Lung (tissue), 12 donors: Measurements from ENCODE around the gene HEPACAM. TPM values are rescaled to one million over a fixed set of nuclear protein-coding genes. Genes with fewer than 3 reads are reported as not detected.
A peak's percentile ranks its signal among the peaks of the same experiment; 100 is the strongest.

Source experiments
- ATAC-seq: fragments of 200-7000 bp; cut with Tn5 transposase; one replicate; pipeline ENCODE4 v1.9.1; 2020; ENCODE audit warnings: moderate number of reproducible peaks; ENCODE audit not compliant: insufficient read depth, low FRiP score
- DNase-seq, 3 donors: peaks; one replicate each; pipeline ENCODE4 v3.0.0-alpha.2; 2013 to 2017
- H3K27ac ChIP-seq, 2 donors: one replicate each; pipeline ENCODE4 v1.5.1; 2013; ENCODE audit warnings: mild to moderate bottlenecking in 2 of 2, moderate library complexity in 2 of 2, control low read depth in 1 of 2, inconsistent platforms in 1 of 2, low read depth in 1 of 2, low read length in 1 of 2
- H3K27me3 ChIP-seq, 3 donors: one replicate each; pipeline ENCODE4 v1.5.1; 2013; ENCODE audit warnings: low read length in 2 of 3; ENCODE audit not compliant: control insufficient read depth in 3 of 3, insufficient read depth in 3 of 3
- H3K36me3 ChIP-seq, 4 donors: one replicate each; pipeline ENCODE4 v1.5.1; 2013; ENCODE audit warnings: low read length in 4 of 4, mild to moderate bottlenecking in 1 of 4, moderate library complexity in 1 of 4; ENCODE audit not compliant: control insufficient read depth in 4 of 4, insufficient read depth in 4 of 4
- H3K4me1 ChIP-seq, 5 donors: one replicate each; pipeline ENCODE4 v1.5.1; 2013; ENCODE audit warnings: low read length in 5 of 5, mild to moderate bottlenecking in 2 of 5, moderate library complexity in 1 of 5; ENCODE audit not compliant: control insufficient read depth in 5 of 5, insufficient read depth in 5 of 5
- H3K4me3 ChIP-seq: one replicate; pipeline ENCODE4 v1.5.1; 2013; ENCODE audit warnings: mild to moderate bottlenecking, control low read depth, moderate library complexity
- H3K9ac ChIP-seq, 2 donors: one replicate each; pipeline ENCODE4 v1.5.1; 2013; ENCODE audit warnings: low read length in 2 of 2, control low read depth in 1 of 2; ENCODE audit not compliant: insufficient read depth in 1 of 2
- H3K9me3 ChIP-seq, 4 donors: one replicate each; pipeline ENCODE4 v1.5.1; 2013; ENCODE audit warnings: low read length in 3 of 4, mild to moderate bottlenecking in 1 of 4, moderate library complexity in 1 of 4; ENCODE audit not compliant: control insufficient read depth in 4 of 4, insufficient read depth in 3 of 4
- WGBS, 2 donors: extraction: QIAGEN DNeasy Blood & Tissue Kit; methylation state at CpG; one replicate each; pipeline ENCODE4 v1.1.7; 2013; 5-methylcytosine and 5-hydroxymethylcytosine counted together
- polyA plus RNA-seq, 2 donors: library from polyadenylated mRNA; stranded (reverse); fragments of 200-250 nt; gene quantifications; one replicate each; pipeline ENCODE4 v1.2.1, GENCODE V29; 2013
- total RNA-seq, 2 donors: library from RNA; depleted of rRNA in 1 of 2; stranded (reverse); fragments of >200 nt in 1 of 2; gene quantifications; one replicate each; pipeline ENCODE4 v1.2.1, GENCODE V29; 2014 to 2021
- TF ChIP-seq, protein P1 (sequence below): IDR thresholded peaks from 2 replicates; pipeline ENCODE4 v1.5.1; 2012; ENCODE audit warnings: mild to moderate bottlenecking; ENCODE audit errors: control extremely low read depth, extremely low read depth
- donor health status: control.
- donor health status: control.
- donor health status: Bipolar disorder and iron deficiency.
- donor health status: healthy.
- donor health status: DM: yes; HTN: yes; CAD: no.

The HEPACAM gene
- total and polyA plus RNA-seq, 4 donors: 0.02 TPM; not detected in 3

DNA sequence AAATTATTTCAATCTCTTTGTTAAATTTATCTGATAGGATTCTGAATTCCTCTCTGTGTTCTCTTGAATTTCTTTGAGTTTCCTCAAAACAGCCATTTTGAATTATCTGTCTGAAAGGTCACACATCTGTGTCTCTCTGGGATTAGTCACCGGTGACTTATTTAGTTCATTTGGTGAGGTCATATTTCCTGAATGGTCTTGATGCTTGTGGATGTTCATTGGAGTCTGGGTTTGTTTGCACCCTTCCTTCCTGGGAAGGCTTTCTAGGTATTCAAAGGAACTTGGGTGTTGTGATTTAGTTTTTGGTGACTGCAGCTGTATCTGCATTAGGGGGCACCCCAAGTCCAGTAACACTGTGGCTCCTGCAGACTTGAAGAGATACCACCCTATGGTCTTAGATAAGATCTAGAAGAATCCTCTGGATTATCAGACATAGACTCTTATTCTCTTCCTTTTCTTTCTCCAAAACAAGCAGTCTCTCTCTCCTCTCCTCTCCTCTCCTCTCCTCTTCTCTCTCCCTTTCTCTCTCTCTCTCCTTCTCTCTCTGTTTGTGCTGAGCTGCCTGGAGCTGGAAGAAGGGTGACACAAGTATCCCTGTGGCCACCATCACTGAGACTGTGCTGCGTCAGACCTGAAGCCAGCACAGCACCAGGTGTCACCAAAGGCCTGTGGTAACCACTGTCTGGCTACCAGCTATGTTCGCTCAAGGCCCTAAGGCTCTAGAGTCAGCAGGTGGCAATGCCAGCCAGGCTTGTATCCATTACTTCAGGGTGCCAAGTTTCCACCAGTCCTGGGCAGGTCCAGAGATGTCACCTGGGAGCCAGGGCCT lies 20.1 kb downstream of the HEPACAM start:
- Histone ChIP-seq H3K9ac (no peak overlapping the region), H3K27ac (no peak overlapping the region), H3K9me3 (peaks cover 0 to 4% (median under 1%) of the 10 kb centered on the region in 4 donors), H3K27me3 (no peaks in the 10 kb centered on the region), H3K36me3 (no peaks in the 10 kb centered on the region), H3K4me1 (peaks cover 0 to 16% (median 13%) of the 10 kb centered on the region in 5 donors), H3K4me3 (no peak overlapping the region)
- DNase-seq (no peak), ATAC-seq (no peak)
- WGBS, 2 donors: 78 to 83% methylated on average over 3 of the region's 3 CpGs
- TF ChIP-seq, protein P1, sequence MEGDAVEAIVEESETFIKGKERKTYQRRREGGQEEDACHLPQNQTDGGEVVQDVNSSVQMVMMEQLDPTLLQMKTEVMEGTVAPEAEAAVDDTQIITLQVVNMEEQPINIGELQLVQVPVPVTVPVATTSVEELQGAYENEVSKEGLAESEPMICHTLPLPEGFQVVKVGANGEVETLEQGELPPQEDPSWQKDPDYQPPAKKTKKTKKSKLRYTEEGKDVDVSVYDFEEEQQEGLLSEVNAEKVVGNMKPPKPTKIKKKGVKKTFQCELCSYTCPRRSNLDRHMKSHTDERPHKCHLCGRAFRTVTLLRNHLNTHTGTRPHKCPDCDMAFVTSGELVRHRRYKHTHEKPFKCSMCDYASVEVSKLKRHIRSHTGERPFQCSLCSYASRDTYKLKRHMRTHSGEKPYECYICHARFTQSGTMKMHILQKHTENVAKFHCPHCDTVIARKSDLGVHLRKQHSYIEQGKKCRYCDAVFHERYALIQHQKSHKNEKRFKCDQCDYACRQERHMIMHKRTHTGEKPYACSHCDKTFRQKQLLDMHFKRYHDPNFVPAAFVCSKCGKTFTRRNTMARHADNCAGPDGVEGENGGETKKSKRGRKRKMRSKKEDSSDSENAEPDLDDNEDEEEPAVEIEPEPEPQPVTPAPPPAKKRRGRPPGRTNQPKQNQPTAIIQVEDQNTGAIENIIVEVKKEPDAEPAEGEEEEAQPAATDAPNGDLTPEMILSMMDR: no peak

DNA sequence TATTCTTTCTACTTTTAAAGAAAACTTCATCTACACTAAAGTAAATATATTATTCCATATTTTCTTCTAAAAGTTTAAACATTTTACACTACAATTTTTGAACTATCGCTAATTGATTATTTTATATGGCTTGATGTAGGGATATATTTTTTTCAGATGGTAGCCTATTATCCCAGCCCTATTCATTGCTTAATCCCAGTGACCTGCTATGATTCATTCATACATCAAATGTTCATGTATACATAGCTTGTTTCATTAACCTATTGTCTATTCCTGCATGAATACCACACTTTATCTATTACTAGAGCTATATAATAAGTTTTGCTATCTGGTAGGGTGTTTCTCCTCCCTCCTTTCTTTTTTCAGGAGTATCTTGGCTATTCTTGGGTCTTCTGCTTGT lies 33.2 kb downstream of the HEPACAM start:
- DNase-seq (no peak), ATAC-seq (no peak)
- H3K4me1 ChIP-seq: peaks cover 0 to 22% (median 4%) of the 10 kb centered on the region in 5 donors
- H3K9me3 ChIP-seq: no peaks in the 10 kb centered on the region
- no peak overlapping the region for H3K4me3 ChIP-seq
- 97 to 100% methylated on average over 1 of the region's 1 CpG for WGBS, 2 donors
- no peak overlapping the region for H3K9ac ChIP-seq
- TF ChIP-seq, protein P1: no peak
- H3K36me3 ChIP-seq: no peaks in the 10 kb centered on the region
- no peak overlapping the region for H3K27ac ChIP-seq
- H3K27me3 ChIP-seq: peaks cover 0 to 9% (median 4%) of the 10 kb centered on the region in 3 donors

DNA sequence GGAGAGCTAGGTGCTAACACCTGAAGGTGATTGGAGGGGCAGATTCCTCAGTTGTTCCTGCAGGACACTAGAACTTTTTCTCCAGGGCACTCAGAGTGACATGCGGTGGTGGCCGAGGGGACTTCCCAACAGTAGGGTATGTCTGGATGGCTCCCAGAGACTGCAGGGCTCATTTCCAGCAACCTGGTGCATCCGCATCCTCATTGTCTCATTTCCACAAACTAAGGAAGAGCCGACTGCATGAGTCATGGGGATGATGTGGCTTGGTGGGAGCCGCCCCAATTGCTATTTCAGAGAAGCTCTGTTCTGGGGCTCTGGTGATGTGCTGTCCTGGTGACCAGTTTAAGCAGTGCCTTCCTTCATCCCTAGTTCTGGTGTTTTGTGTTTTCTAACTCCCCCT lies 35.4 kb downstream of the HEPACAM start:
- peak overlapping the region; percentile 81 to 85 for H3K27ac ChIP-seq
- H3K36me3 ChIP-seq: no peaks in the 10 kb centered on the region
- H3K9me3 ChIP-seq: no peaks in the 10 kb centered on the region
- no peak overlapping the region for H3K9ac ChIP-seq
- WGBS, 2 donors: 66 to 72% methylated on average over 5 of the region's 5 CpGs
- H3K4me3 ChIP-seq: no peak overlapping the region
- TF ChIP-seq, protein P1: no peak
- peaks cover 0 to 9% (median 4%) of the 10 kb centered on the region in 3 donors for H3K27me3 ChIP-seq
- H3K4me1 ChIP-seq: peaks cover 0 to 26% (median 4%) of the 10 kb centered on the region in 5 donors
- ATAC-seq (no peak), DNase-seq (peak in 2 of 3 donors; percentile 19 to 57)
